Upper lobe of left lung (tissue), 6 donors: ENCODE measurements around the gene PRKAR2B. TPM values are rescaled to one million over a fixed set of nuclear protein-coding genes. Genes with fewer than 3 reads are reported as not detected.
A peak's percentile ranks its signal among the peaks of the same experiment; 100 is the strongest.

ENCODE experiments used
- ATAC-seq, 2 donors: fragments of 200-7000 bp; cut with Tn5 transposase; one replicate each; pipeline ENCODE4 v1.9.1; 2022; ENCODE audit warnings: mild to moderate bottlenecking in 2 of 2, moderate library complexity in 2 of 2; ENCODE audit not compliant: low FRiP score in 2 of 2
- DNase-seq, 2 donors: peaks; one replicate each; pipeline ENCODE4 v3.0.0-alpha.2; 2019 to 2020
- H3K27ac ChIP-seq, 4 donors: fragments of 200-600 bp; sonication (generic); one replicate each; pipeline ENCODE4 v1.5.1; 2016 to 2019
- H3K27me3 ChIP-seq, 4 donors: fragments of 200-600 bp; sonication (generic); one replicate each; pipeline ENCODE4 v1.5.1; 2017 to 2019
- H3K36me3 ChIP-seq, 4 donors: fragments of 200-600 bp; sonication (generic); one replicate each; pipeline ENCODE4 v1.5.1; 2016 to 2019
- H3K4me1 ChIP-seq, 4 donors: fragments of 200-600 bp; sonication (generic); one replicate each; pipeline ENCODE4 v1.5.1; 2018 to 2019
- H3K4me3 ChIP-seq, 4 donors: fragments of 200-600 bp; sonication (generic); one replicate each; pipeline ENCODE4 v1.5.1; 2017 to 2019; ENCODE audit warnings: mild to moderate bottlenecking in 2 of 4, moderate library complexity in 1 of 4
- H3K9me3 ChIP-seq, 4 donors: fragments of 200-600 bp; sonication (generic); one replicate each; pipeline ENCODE4 v1.5.1; 2018 to 2019
- EP300 ChIP-seq, 4 donors: sonication (generic); formaldehyde crosslinking; IDR thresholded peaks; one replicate each; pipeline ENCODE4 v1.5.1; 2017; ENCODE audit warnings: antibody characterized with exemption in 4 of 4, control low read depth in 2 of 4
- POLR2A ChIP-seq, 4 donors: fragments of 450-650 bp; IDR thresholded peaks; one replicate each; pipeline ENCODE4 v1.5.1; 2016 to 2017; ENCODE audit warnings: antibody characterized with exemption in 4 of 4, mild to moderate bottlenecking in 2 of 4
- POLR2AphosphoS5 ChIP-seq, 2 donors: sonication (generic); formaldehyde crosslinking; IDR thresholded peaks; one replicate each; pipeline ENCODE4 v1.5.1; 2017; ENCODE audit warnings: antibody characterized with exemption in 2 of 2
- WGBS, 2 donors: methylation state at CpG; one replicate each; pipeline ENCODE4 v1.1.5; 2017 to 2018; 5-methylcytosine and 5-hydroxymethylcytosine counted together
- total RNA-seq, 6 donors: library from RNA; depleted of rRNA in 4 of 6; stranded (reverse); fragments of >200 nt in 4 of 6; gene quantifications; one replicate each; pipeline versions ENCODE4 v1.1.0 to v1.2.1, GENCODE V29; 2016 to 2021
- TF ChIP-seq, protein P1 (sequence below), 6 experiments: fragments of 450-650 bp in 4 of 6; fragments of 200-600 bp in 2 of 6; sonication (generic) in 2 of 6; IDR thresholded peaks; one replicate each; pipeline ENCODE4 v1.5.1; 2016 to 2019; ENCODE audit warnings: antibody characterized with exemption in 6 of 6
- donor health status: DM: no; HTN: no; CAD: no; lungs with moderate emphysema.
- donor health status: DM: no; HTN: yes; CAD: no; lungs with severe emphysema.

Gene PRKAR2B
- total RNA-seq, 6 donors from 2014 or later = 6.5 to 24.1 (median 9.8) TPM

DNA sequence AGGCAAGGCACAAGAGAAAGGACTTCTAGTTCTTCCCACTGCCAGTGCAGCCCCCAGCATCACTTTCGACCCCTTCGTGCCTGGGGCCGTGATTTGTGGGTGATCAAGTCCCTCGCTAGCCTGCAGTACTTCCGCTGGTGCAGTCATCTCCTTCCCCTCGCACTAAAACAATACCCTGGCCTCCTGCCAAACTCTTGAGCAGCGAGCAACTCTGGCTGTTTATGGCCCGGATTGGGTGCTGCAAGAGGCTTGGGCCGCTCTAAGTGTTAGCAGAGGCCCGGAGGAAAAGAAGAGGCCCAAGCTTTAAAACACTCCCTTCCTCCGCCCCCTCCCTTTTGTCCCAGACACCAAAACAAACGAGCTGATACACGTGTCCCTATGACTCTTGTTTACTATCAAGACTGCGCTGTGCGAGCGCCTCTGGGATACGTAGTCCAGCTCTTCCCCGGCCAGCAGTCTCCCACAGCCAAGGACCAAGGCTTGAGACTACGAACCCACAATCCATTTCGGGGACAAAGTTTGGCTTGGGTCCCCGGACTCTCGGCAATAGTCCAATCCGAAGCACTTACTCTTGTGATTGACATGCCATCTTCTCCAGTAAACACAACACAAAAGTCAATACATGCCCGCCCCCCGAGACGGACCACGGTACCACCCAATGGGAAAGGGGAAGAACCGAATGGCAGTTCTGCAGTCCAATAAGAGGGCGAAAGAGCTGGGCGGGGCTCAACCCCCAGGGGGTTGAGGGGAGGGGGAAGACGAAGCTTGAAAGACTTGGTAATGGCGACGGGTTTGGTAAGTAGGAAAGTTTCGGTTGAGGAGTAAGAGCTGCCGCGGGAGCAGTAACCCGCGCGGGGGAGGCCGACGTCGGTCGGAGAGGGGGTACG is 124.0 kb downstream of the PRKAR2B start, which contains the start of gene HBP1:
HBP1 (plus strand) TSS at position 771 of the 887 bp plus-strand sequence. CDS start 10,891 bp downstream, outside the sequence.
- no peaks in the 10 kb centered on the region for H3K36me3 ChIP-seq
- H3K27me3 ChIP-seq = no peaks in the 10 kb centered on the region
- peak within 1 kb of the TSS; percentile 97 to 100 (median 99) for H3K27ac ChIP-seq
- ATAC-seq (peak; percentile 94 to 99), DNase-seq (peak in 1 of 2 donors; percentile 100)
- TF ChIP-seq EP300 (IDR thresholded peaks at IDR 0.05) (peak in 1 of 4 donors; percentile 42), POLR2A (IDR thresholded peaks at IDR 0.05) (peak in 3 of 4 donors; percentile 45 to 90 (median 85)), POLR2AphosphoS5 (IDR thresholded peaks at IDR 0.05) (peak; percentile 78 to 80)
- TF ChIP-seq, protein P1, sequence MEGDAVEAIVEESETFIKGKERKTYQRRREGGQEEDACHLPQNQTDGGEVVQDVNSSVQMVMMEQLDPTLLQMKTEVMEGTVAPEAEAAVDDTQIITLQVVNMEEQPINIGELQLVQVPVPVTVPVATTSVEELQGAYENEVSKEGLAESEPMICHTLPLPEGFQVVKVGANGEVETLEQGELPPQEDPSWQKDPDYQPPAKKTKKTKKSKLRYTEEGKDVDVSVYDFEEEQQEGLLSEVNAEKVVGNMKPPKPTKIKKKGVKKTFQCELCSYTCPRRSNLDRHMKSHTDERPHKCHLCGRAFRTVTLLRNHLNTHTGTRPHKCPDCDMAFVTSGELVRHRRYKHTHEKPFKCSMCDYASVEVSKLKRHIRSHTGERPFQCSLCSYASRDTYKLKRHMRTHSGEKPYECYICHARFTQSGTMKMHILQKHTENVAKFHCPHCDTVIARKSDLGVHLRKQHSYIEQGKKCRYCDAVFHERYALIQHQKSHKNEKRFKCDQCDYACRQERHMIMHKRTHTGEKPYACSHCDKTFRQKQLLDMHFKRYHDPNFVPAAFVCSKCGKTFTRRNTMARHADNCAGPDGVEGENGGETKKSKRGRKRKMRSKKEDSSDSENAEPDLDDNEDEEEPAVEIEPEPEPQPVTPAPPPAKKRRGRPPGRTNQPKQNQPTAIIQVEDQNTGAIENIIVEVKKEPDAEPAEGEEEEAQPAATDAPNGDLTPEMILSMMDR (IDR thresholded peaks at IDR 0.05) = no peak
- no peaks in the 10 kb centered on the region for H3K9me3 ChIP-seq
- WGBS, 2 donors = 0 to 1% methylated on average over 26 to 44 of the region's 44 CpGs
- H3K4me3 ChIP-seq = peak within 1 kb of the TSS; percentile 73 to 96 (median 86)
- peaks cover 20 to 35% (median 30%) of the 10 kb centered on the region in 4 donors for H3K4me1 ChIP-seq

DNA sequence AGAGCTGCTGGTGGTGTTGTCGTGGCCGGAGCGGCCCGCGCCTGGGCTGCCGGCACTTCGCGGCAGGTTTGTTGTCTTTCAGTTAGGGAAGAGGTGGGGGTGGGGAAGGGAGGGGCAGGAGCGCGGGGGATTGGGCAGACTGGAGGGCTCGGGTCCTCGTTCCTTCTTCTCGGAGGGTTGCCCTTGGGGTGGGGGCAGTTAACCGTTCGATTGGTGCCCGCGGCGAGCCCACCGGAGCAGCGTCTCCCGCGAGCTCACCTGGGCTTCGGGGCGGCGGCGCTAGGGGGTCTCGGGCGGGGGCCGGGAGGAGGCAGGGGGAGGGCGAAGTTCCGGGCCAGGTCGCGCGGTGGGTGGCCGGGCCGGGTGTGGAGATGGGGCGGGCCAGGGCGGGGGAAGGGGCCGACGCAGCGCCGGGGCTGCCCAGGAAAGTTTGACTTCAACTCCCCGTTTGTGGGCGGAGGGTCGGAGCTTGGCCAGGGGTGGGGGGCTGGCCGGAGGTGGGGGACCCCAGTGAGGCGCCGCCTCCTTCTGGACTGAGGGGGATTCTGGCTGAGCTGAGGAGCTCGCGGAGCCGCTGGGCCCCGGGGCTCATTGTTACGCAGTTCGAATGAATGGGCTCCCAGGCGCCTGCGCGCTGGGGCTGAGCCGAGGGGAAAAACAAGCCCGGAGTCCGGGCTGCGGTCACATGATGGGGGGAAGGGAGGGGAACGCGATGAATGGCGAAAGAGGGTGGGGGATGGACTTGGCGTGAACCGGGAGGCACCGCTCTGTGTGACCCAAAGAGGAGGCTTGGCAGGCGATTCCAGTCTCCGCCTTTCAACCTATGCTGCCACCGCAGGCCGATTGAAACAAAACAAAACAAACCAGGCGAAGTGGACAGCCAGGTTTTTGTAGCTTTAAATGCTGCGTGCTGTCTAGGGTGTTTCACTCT is 124.9 kb downstream of the PRKAR2B start:
- ATAC-seq (peak; percentile 85 to 89), DNase-seq (peak; percentile 97)
- Histone ChIP-seq H3K4me1 (peaks cover 29 to 44% (median 39%) of the 10 kb centered on the region in 4 donors), H3K4me3 (peak overlapping the region; percentile 73 to 96 (median 86)), H3K27me3 (no peaks in the 10 kb centered on the region), H3K9me3 (no peaks in the 10 kb centered on the region), H3K27ac (peak overlapping the region; percentile 97 to 100 (median 99)), H3K36me3 (no peaks in the 10 kb centered on the region)
- WGBS, 2 donors = 1% methylated on average over 36 to 39 of the region's 73 CpGs
- peak in 2 of 4 donors; percentile 35 to 79 for TF ChIP-seq EP300 (IDR thresholded peaks at IDR 0.05)
- peak in 3 of 4 donors; percentile 51 to 88 (median 73) for TF ChIP-seq POLR2A (IDR thresholded peaks at IDR 0.05)
- TF ChIP-seq POLR2AphosphoS5 (IDR thresholded peaks at IDR 0.05) = peak; percentile 78 to 87
- TF ChIP-seq, protein P1 (IDR thresholded peaks at IDR 0.05) = peak in 2 of 6 experiments; percentile 27 to 28

DNA sequence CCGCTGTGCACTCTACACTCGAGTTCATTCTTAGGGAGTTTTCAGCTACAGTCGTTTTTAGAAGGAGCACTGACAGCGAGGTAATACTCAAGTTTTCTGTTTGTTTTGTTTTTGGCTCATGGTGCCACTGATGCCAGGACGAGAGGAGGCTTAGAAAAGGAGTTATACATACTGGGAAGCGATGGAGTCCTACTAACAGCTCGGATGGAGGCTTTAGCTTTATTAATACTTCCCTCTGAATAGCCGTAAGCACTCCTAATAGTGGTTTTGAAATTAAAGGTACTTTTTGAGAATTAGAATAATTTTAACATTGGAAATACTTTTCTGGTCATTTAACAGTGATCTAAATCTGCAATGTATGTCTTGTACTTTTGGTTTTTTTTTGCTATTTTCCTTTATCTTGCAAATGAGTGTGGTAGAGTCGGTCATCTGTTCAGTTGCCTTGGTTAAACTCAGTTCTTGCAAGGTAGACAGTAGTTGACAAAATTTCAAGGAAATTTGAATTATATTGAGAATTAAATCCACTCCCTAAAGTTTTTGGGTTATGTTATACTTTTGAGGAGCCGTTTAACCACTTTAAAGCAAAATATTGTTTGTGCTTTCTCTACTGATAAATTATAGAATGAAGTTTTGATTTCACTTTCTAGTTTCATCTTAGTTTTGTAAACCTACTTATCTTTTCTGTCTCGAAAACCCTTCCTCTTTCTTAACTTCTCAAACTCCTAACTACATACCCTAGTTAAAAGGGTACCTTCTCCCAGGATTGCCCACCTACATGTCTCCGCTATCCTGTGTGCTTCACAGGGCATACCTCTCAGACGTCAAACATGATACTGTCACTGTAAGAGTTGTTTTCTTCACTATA is 125.8 kb downstream of the PRKAR2B start:
- no peaks in the 10 kb centered on the region for H3K9me3 ChIP-seq
- no peak for TF ChIP-seq POLR2AphosphoS5 (IDR thresholded peaks at IDR 0.05)
- no peak for TF ChIP-seq POLR2A (IDR thresholded peaks at IDR 0.05)
- TF ChIP-seq, protein P1 (IDR thresholded peaks at IDR 0.05) = no peak
- no peak for TF ChIP-seq EP300 (IDR thresholded peaks at IDR 0.05)
- H3K4me3 ChIP-seq = peak overlapping the region; percentile 73 to 96 (median 86)
- ATAC-seq (no peak), DNase-seq (no peak)
- H3K36me3 ChIP-seq = no peaks in the 10 kb centered on the region
- H3K27me3 ChIP-seq = no peaks in the 10 kb centered on the region
- WGBS, 2 donors = 10% methylated on average over 13 of the region's 13 CpGs
- H3K27ac ChIP-seq = peak overlapping the region; percentile 97 to 100 (median 99)
- H3K4me1 ChIP-seq = peaks cover 36 to 53% (median 47%) of the 10 kb centered on the region in 4 donors

DNA sequence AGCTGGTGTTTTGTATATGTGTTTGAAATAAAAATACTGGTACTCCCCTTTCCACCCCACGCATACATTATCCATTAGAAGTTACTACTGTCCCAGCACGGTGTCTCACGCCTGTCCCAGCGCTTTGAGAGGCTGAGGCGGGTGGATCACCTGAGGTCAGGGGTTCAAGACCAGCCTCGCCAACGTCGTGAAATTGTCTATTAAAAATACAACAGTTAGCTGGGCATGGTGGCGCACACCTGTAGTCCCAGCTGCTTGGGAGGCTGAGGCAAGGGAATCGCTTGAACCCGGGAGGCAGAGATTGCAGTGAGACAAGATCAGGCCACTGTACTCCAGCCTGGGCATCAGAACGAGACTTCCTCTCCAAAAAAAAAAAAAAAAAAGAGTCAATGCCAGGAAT is 127.0 kb downstream of the PRKAR2B start:
- DNase-seq = no peak
- no peak for ATAC-seq
- no peaks in the 10 kb centered on the region for H3K9me3 ChIP-seq
- H3K4me3 ChIP-seq = no peak overlapping the region
- peak overlapping the region in 2 of 4 donors; percentile 16 to 30 for H3K27ac ChIP-seq
- no peaks in the 10 kb centered on the region for H3K36me3 ChIP-seq
- H3K27me3 ChIP-seq = no peaks in the 10 kb centered on the region
- 88 to 90% methylated on average over 12 of the region's 12 CpGs for WGBS, 2 donors
- TF ChIP-seq, protein P1 (IDR thresholded peaks at IDR 0.05) = no peak
- TF ChIP-seq EP300 (IDR thresholded peaks at IDR 0.05) (no peak), POLR2A (IDR thresholded peaks at IDR 0.05) (no peak)
- H3K4me1 ChIP-seq = peaks cover 36 to 60% (median 53%) of the 10 kb centered on the region in 4 donors
